GM19324 (cell line): Measurements from ENCODE around the gene OPN1SW.

Experiments
- ATAC-seq: cut with Tn5 transposase; IDR thresholded peaks from one replicate; pipeline ENCODE4 v1.9.1; 2021; ENCODE audit warnings: mild to moderate bottlenecking, moderate library complexity; ENCODE audit not compliant: unreplicated experiment, low FRiP score

Gene OPN1SW

GRCh38 chr7:128775744-128776474 lies at the start of gene OPN1SW:
Gene OPN1SW, minus strand, starts transcription at chr7:128775794. Its CDS starts 13 bp downstream, at chr7:128775781.
- no peak for ATAC-seq

- ATAC-seq = no peak
Measured at GRCh38 chr7:128821724-128822123, 46.1 kb upstream of the OPN1SW start.

- ATAC-seq = no peak
Measured at GRCh38 chr7:128818694-128819093, 43.1 kb upstream of the OPN1SW start.

GRCh38 chr7:128815289-128815942 lies 39.8 kb upstream of the OPN1SW start:
- ATAC-seq = no peak

DNA sequence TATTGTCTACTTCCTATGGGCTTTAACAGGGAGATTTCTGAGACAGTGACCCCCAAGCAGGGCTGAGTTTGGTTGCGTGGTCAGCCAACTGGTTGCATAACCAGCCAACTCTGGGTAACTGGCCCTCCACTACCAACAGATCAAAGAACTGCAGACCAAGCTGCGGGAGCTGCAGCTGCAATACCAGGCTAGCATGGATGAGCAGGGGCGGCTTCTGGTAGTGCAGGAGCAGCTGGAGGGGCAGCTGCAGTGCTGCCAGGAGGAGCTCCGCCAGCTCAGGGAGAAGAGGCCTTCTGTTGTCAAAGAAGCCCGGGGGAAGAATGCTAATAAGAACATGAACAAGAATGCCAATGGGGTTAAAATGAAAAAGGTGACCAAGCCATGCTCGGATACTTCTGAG lies 38.9 kb upstream of the OPN1SW start:
- no peak for ATAC-seq

DNA sequence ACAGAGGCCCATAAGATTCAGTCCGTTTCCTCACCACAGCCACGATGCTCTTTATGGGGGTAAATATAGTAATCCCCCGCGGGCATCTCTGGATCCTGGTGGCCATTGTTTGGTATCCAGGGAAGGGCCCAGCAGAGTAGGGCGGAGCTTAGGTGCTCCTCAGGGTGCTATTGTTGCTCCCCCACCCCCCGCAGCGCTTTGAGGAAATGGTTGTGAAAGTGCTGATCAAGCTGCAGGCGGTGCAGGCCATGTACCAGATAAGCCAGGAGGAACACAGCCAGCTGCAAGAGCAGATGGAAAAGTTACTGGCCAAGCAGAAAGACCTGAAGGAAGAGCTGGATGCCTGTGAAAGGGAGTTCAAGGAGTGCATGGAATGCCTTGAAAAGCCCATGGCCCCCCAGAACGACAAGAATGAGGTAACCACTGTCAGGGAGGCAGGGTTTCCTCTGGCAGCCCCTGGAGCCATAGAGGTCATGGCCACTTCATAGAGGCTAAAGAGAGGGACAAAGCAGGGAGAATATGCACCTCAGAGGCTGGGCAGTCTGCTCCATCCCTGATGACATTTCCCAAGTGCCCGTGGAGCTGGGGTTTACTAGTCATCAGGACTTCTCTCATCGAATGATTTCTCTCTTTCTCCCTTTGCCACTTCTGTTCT lies 37.0 kb upstream of the OPN1SW start:
- no peak for ATAC-seq

GRCh38 chr7:128811631-128812430 lies 36.2 kb upstream of the OPN1SW start:
- no peak for ATAC-seq

- ATAC-seq = no peak
Measured at GRCh38 chr7:128810997-128811396, 35.4 kb upstream of the OPN1SW start.

GRCh38 chr7:128810473-128810872 lies 34.9 kb upstream of the OPN1SW start:
- ATAC-seq = no peak

DNA sequence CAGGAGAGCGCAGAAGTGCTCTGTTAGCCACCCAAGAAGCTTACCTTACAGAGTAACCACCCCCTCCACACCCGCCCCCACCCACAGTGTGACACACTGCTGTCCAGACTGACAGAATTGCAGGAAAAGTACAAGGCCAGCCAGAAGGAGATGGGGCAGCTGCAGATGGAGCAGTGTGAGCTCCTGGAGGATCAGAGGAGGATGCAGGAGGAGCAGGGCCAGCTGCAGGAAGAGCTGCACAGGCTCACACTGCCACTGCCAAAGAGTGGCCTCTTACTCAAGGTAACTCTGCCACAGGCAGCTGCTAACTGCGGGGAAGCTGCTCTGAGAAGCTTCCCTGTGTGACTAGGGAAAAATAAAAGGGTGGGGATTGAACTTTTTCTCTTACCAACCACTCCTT lies 33.8 kb upstream of the OPN1SW start:
- ATAC-seq = no peak

DNA sequence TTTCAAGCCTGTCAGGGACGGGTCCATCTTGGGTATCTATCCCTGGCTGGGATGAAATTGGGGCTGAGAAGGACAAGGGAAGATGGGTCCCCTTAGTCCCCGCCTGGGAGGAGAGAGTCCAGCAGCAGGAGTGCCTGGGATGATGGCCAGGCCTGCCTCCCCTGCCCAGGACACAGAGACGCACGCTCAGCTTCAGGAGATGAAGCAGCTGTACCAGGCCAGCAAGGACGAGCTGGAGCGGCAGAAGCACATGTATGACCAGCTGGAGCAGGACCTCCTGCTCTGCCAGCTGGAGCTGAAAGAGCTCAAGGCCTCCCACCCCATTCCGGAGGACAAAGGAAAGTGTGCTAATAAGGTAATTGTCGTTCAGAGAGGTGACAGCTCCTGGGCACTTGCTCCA lies 31.6 kb upstream of the OPN1SW start:
- ATAC-seq = no peak

- ATAC-seq = no peak
Measured at GRCh38 chr7:128805225-128805624, 29.6 kb upstream of the OPN1SW start.

GRCh38 chr7:128804484-128804883 lies 28.9 kb upstream of the OPN1SW start:
- ATAC-seq = no peak

DNA sequence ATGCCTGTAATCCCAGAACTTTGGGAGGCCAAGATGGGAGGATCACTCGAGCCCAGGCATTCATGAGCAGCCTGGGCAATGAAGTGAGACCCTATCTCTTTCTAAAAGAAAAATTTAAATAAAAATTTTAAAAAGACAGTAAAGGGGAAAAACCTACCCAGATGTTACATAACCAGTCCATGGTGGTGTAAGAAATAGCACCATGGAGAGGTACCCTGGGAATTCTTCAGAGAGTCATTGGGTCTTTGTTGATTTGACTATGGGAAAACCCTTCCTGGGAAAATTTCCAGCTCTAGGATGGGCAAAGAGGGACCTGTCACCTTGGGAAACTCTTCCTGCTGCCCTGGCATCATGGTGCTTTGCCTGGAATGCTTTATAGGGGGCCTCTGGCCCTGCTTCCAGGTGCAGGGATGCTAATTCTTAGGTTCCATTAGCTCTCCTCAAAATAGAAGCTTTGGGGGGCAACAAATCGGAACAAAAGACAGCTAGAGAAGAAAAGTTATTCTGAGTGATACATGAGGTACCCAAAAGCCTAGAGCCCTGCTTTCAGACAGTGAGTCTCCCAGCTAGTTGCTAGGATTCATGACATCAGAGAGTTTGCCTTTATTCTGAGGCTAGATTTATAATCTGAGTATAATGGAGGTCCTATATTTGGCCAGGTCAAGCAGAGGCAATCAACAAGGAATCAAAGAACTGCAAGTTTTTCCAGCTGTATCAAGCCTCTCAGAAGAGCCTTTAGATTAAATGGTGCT lies 26.2 kb upstream of the OPN1SW start:
- no peak for ATAC-seq

DNA sequence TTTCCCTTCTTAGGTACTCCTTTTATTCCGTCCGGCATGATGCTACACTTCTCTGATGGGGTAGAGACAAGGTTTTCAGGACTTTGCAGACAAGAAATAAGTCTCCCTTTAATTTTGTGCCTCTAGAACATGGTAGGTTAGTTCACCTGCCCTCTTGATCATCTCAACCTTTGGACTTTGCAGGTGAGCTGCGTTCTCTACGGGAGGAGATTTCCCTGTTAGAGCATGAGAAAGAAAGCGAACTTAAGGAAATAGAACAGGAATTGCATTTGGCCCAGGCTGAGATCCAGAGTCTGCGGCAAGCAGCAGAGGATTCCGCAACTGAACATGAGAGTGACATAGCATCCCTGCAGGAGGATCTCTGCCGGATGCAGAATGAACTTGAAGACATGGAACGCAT lies 25.4 kb upstream of the OPN1SW start:
- ATAC-seq = no peak

- ATAC-seq = no peak
Measured at GRCh38 chr7:128800567-128800966, 25.0 kb upstream of the OPN1SW start.

- ATAC-seq = no peak
Measured at GRCh38 chr7:128799451-128799850, 23.9 kb upstream of the OPN1SW start.

DNA sequence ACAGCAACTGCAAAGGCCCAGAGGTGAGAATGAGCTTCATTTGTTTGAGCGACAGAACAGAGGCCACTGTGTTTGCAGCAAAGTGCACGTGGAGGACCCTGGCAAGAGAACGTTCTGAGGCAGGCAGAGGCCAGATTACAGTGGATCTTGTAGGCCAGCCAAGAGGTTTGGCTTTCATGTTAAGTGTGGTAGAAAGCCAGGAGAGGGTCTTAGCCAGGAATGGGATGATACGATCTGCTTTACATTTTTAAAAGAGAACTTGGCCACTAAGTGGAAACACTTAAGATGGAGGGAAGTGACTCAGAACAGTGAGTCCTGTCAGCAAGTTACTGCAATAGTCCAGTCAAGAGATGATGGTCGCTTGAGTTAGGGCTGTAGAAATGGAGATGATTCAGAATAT lies 20.7 kb upstream of the OPN1SW start:
- ATAC-seq = no peak

- no peak for ATAC-seq
Measured at GRCh38 chr7:128795129-128795528, 19.5 kb upstream of the OPN1SW start.

DNA sequence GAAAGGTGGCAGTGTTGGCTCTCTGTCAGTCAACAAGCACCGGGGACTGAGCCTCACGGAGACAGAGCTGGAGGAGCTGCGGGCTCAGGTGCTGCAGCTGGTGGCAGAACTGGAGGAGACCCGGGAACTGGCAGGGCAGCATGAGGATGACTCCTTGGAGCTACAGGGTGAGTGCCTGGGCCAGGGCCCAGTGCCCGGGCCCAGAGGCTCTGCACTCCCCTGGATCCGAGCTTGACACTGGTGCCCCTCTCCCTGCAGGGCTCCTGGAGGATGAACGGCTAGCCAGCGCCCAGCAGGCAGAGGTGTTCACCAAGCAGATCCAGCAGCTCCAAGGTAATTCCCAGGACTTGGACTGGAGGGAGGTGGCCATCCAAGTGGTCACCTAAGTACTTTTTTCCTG lies 18.8 kb upstream of the OPN1SW start:
- no peak for ATAC-seq
